Muscle layer of colon (tissue), 2 donors: Measurements from ENCODE around the gene UBR3.

Experiments
- H3K27ac ChIP-seq: one replicate; pipeline ENCODE4 v1.7.0; 2013; ENCODE audit warnings: low read depth, mild to moderate bottlenecking, low read length, moderate library complexity
- H3K27me3 ChIP-seq, 2 donors: one replicate each; pipeline ENCODE4 v1.7.0; 2013; ENCODE audit warnings: low read length in 2 of 2, mild to moderate bottlenecking in 2 of 2; ENCODE audit not compliant: insufficient read depth in 2 of 2, control insufficient read depth in 1 of 2
- H3K36me3 ChIP-seq: one replicate; pipeline ENCODE4 v1.7.0; 2013; ENCODE audit warnings: mild to moderate bottlenecking, low read length; ENCODE audit not compliant: insufficient read depth
- H3K4me1 ChIP-seq: one replicate; pipeline ENCODE4 v1.7.0; 2013; ENCODE audit warnings: mild to moderate bottlenecking, low read length; ENCODE audit not compliant: insufficient read depth
- H3K4me3 ChIP-seq, 2 donors: one replicate each; pipeline ENCODE4 v1.7.0; 2013; ENCODE audit warnings: low read length in 2 of 2, low read depth in 1 of 2, mild to moderate bottlenecking in 1 of 2, moderate library complexity in 1 of 2
- H3K9ac ChIP-seq: one replicate; pipeline ENCODE4 v1.7.0; 2013; ENCODE audit warnings: low read length
- H3K9me3 ChIP-seq: one replicate; pipeline ENCODE4 v1.7.0; 2013; ENCODE audit warnings: mild to moderate bottlenecking, low read length
- donor health status: abdominal sarcoma.
- donor health status: Adenocarcinoma of cecum.

UBR3 gene

DNA sequence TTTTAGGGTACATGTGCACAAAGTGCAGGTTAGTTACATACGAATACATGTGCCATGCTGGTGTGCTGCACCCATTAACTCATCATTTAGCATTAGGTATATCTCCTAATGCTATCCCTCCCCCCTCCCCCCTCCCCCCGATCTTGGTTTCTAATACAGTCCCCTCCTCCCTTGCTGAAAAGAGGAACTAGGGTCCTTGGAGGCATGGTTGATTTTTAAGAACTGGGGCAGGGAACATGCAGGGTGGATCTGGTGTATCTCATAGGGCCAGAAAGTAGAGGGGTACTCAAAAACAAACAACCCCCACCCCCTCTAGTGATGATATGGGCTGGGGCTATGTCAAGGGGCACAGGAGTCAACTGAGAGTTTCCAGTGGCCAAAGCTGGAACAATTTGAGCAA lies 153.4 kb downstream of the UBR3 start:
- no peaks in the 10 kb centered on the region for H3K27me3 ChIP-seq
- H3K4me1 ChIP-seq = no peaks in the 10 kb centered on the region
- H3K36me3 ChIP-seq = peaks cover 19% of the 10 kb centered on the region
- peaks cover 3% of the 10 kb centered on the region for H3K9me3 ChIP-seq
- no peak overlapping the region for H3K4me3 ChIP-seq
- no peak overlapping the region for H3K27ac ChIP-seq
- H3K9ac ChIP-seq = no peak overlapping the region

DNA sequence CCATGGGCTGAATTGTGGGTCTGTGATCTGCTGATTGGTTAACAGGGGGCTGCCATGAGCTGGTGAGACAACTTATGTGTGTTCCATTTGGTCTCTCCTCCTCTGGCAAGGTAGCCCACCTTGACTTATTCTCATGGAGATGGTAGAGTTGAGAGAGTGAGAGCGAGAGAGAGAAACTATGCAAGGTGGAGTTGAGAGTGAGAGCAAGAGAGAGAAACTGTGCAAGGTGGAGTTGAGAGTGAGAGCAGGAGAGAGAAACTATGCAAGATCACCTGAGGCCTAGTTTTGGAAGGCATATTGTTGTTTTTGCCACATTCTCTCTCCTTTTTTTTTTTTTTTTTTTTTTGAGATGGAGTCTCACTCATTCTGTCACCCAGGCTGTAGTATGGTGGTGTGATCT lies 155.7 kb downstream of the UBR3 start:
- no peaks in the 10 kb centered on the region for H3K4me1 ChIP-seq
- H3K4me3 ChIP-seq = no peak overlapping the region
- no peaks in the 10 kb centered on the region for H3K27me3 ChIP-seq
- peaks cover 12% of the 10 kb centered on the region for H3K36me3 ChIP-seq
- H3K27ac ChIP-seq = no peak overlapping the region
- H3K9me3 ChIP-seq = no peaks in the 10 kb centered on the region
- no peak overlapping the region for H3K9ac ChIP-seq

DNA sequence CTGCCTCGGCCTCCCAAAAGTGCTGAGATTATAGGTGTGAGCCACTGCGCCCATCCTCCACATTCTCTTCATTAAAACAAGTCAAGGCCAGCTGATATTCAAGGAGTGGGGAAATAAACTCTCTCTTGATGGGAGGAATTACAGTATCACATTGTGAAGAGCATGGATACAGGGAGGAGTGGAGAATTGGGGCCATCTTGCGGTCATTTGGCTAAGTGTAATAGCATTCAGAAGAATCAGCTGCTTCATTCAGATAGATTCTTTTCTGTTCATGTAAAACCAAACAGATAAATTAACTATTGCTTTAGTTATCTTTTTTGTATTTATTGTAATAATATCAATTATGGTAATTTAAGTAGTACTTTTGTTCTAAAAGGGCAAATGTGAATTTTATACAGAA lies 156.3 kb downstream of the UBR3 start:
- Histone ChIP-seq H3K4me3 (no peak overlapping the region), H3K27ac (no peak overlapping the region), H3K27me3 (no peaks in the 10 kb centered on the region), H3K9me3 (no peaks in the 10 kb centered on the region), H3K9ac (no peak overlapping the region), H3K36me3 (peaks cover 6% of the 10 kb centered on the region), H3K4me1 (no peaks in the 10 kb centered on the region)

DNA sequence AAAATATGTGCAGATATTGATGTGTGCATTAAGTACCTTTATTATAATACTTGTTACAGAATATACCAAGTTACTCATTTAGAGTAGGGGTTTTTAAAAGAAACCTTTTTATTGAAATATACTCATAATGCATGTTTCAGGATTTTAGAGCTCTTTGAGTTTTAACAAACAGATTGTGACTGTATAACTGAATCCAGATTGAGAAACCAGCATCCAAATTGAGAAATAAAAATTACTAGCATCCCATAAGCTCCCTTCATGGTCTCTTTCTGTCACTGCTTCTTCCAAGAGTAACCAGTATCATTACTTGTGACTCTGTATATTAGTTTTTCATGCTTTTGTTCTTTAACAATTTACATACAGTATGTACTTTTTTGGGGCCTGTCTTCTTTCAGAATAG lies 156.9 kb downstream of the UBR3 start:
- no peak overlapping the region for H3K27ac ChIP-seq
- no peaks in the 10 kb centered on the region for H3K36me3 ChIP-seq
- H3K27me3 ChIP-seq = no peaks in the 10 kb centered on the region
- no peaks in the 10 kb centered on the region for H3K9me3 ChIP-seq
- no peaks in the 10 kb centered on the region for H3K4me1 ChIP-seq
- H3K9ac ChIP-seq = no peak overlapping the region
- no peak overlapping the region for H3K4me3 ChIP-seq

DNA sequence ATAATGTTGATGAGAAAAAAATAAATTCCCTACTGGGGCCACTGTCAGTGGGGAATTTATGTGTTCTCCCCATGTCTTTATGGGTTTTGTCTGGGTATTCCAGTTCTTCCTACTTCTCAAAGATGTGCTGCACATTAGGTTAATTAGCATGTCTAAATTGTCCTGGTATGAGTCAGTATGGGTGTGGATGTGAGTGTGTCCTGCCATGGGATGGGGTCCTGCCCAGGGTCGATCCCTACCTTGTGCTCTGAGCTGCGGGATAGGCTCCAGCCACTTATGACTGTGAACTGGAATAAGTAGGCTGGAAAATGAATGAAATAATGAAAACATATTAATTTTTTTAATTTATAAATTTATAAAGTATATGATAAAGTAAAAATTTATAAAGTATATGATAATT lies 167.5 kb downstream of the UBR3 start:
- Histone ChIP-seq H3K36me3 (no peaks in the 10 kb centered on the region), H3K4me1 (no peaks in the 10 kb centered on the region), H3K4me3 (no peak overlapping the region), H3K27me3 (no peaks in the 10 kb centered on the region), H3K9me3 (no peaks in the 10 kb centered on the region), H3K9ac (no peak overlapping the region), H3K27ac (no peak overlapping the region)

DNA sequence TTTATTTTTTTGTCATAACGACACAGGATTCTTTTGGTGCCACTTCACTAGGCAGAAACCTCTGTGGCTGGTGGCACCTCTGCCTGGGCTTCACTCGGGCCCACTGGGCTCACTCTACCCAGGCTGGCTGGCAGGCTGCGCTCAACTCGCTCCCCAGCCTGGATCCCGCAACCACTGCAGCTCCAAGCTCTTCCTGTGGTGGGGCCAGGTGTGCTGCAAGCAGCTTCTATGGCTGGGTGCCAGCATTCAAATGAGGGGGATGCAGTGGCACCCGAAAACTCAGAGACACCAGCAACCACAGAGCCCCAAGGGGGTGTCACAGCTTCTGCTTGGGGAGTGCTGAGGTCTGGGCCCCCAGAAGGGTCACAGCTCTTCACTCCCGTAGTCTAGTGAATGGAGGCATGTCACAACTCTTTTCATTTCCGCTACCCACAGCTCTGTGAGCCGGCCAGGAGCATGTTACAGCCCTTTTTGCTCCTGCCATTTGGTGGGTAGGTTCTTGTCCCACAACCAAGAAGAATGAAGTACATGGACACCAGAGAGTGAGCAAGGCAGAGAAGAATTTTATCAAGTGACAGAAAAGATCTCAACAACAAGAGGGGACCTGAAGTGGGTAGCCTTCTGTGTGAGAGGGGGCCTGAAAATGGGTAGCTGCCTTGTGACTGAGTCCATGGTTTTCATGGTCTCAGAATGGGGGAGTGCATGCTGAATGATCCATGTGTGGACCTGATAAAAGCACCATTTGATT lies 170.1 kb downstream of the UBR3 start:
- Histone ChIP-seq H3K27me3 (no peaks in the 10 kb centered on the region), H3K4me1 (no peaks in the 10 kb centered on the region), H3K27ac (no peak overlapping the region), H3K9me3 (no peaks in the 10 kb centered on the region), H3K4me3 (no peak overlapping the region), H3K9ac (no peak overlapping the region), H3K36me3 (peaks cover 3% of the 10 kb centered on the region)

DNA sequence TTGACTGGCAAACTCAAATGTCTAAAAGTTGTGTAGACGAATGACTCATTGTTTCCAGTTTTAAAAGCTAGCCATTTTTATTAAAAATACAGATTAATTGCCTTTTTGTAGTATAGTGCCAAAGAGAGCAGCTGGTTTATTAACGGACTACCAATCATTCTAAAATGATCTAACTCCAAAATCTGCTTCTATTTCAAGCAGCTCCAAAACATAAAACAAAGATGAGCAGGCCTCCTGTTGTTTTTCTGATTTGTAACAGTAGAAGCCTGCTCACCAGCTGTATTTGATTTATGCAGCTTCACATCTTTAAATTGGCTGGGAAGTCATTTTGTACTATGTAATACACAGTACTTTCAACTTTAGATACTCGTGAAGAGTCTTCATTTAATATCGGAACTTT lies 171.8 kb downstream of the UBR3 start:
- Histone ChIP-seq H3K27me3 (no peaks in the 10 kb centered on the region), H3K36me3 (peaks cover 16% of the 10 kb centered on the region), H3K27ac (no peak overlapping the region), H3K9ac (no peak overlapping the region), H3K4me3 (no peak overlapping the region), H3K9me3 (no peaks in the 10 kb centered on the region), H3K4me1 (no peaks in the 10 kb centered on the region)

DNA sequence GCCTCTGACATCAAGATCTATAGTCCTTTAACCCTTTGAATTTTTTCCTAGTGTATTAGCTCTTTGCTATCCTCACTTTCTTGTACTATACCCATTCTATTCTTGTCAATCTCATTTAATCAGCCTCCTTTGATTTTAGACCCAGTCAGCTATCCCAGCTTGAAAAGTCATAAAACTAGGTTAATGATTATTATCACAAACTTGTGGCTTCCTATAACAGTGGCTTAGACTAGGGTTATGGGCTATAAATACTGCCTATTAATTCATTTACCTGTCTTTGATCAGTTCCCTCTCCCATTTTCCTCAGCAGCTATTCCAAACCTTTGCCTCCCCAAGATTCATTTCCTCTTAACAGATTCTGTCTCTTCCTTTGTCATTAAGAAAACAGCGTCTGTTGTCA lies 174.8 kb downstream of the UBR3 start:
- no peak overlapping the region for H3K27ac ChIP-seq
- no peaks in the 10 kb centered on the region for H3K9me3 ChIP-seq
- no peak overlapping the region for H3K4me3 ChIP-seq
- H3K36me3 ChIP-seq = peaks cover 19% of the 10 kb centered on the region
- no peaks in the 10 kb centered on the region for H3K4me1 ChIP-seq
- no peak overlapping the region for H3K9ac ChIP-seq
- H3K27me3 ChIP-seq = no peaks in the 10 kb centered on the region

DNA sequence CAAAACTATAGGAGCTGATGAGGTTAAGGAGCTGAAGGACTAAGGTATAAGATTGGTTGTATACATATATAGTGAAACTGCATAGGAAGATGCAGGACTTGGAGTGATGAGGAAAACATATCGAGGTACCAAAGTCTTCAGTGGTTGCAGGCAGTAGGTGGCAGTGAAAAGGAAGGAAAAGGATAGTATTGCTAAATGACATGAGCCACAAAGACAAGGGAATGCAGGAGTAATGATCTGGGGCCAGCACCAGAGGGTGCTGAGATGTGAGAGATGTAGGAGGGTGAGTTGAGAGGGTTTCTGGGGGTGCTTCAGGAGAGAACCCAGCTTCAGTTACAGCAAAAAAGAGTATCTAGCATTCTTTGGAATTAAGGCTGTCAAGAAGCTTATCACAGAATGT lies 178.4 kb downstream of the UBR3 start:
- Histone ChIP-seq H3K4me1 (no peaks in the 10 kb centered on the region), H3K9ac (no peak overlapping the region), H3K9me3 (no peaks in the 10 kb centered on the region), H3K27me3 (no peaks in the 10 kb centered on the region), H3K4me3 (no peak overlapping the region), H3K36me3 (peaks cover 20% of the 10 kb centered on the region), H3K27ac (no peak overlapping the region)

DNA sequence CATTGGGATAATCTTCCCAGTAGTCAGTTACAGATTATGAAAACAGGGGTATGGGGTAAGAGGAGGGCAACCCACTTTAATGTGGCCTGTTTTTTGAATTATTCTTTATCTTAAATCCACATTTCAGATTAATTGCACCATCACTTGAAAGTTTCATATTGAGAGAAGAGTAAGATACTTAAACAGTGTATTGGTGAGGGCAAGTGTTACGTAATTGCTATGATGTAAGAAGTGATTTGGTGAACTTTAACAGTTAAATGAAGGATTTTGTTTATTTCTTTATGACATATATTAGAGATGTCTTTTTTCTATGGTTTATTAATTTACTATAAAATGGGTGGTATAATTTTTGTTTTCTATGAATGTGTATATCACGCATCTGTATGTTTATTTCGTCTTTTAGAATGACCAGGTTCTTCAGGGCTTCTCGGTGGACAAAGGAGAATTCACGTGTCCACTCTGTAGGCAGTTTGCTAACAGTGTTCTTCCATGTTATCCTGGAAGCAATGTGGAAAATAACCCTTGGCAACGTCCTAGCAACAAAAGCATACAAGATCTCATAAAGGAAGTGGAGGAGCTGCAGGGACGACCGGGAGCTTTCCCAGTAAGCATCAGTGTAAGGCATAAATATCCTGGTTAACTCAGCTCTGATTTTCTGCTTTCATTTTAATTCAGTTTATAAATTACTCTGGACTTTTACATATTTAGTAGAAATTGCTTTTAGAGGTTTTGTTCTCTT lies 179.5 kb downstream of the UBR3 start:
- no peak overlapping the region for H3K4me3 ChIP-seq
- H3K36me3 ChIP-seq = peaks cover 20% of the 10 kb centered on the region
- H3K9me3 ChIP-seq = no peaks in the 10 kb centered on the region
- H3K9ac ChIP-seq = no peak overlapping the region
- H3K27ac ChIP-seq = no peak overlapping the region
- H3K4me1 ChIP-seq = no peaks in the 10 kb centered on the region
- no peaks in the 10 kb centered on the region for H3K27me3 ChIP-seq

DNA sequence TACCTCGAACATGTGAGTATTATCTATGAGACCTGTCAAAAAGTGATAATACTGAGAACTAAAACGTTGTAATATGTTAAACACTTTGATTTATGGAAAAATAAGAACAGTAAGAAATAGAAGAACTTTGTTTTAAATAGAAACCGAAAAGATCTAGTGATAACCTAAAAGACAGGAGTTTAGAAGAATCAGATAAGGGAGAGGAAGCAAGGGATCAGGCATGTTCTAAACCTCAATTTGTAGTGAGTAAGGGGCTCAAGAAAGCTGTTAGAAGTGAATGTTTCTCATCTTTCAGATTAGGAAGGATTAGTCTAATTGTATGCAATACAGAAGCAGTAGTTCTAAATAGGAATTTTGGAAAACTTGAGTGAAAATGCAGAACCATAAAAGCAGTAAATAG lies 182.0 kb downstream of the UBR3 start:
- Histone ChIP-seq H3K36me3 (peaks cover 3% of the 10 kb centered on the region), H3K27ac (no peak overlapping the region), H3K4me3 (no peak overlapping the region), H3K27me3 (no peaks in the 10 kb centered on the region), H3K9ac (no peak overlapping the region), H3K4me1 (no peaks in the 10 kb centered on the region), H3K9me3 (no peaks in the 10 kb centered on the region)

DNA sequence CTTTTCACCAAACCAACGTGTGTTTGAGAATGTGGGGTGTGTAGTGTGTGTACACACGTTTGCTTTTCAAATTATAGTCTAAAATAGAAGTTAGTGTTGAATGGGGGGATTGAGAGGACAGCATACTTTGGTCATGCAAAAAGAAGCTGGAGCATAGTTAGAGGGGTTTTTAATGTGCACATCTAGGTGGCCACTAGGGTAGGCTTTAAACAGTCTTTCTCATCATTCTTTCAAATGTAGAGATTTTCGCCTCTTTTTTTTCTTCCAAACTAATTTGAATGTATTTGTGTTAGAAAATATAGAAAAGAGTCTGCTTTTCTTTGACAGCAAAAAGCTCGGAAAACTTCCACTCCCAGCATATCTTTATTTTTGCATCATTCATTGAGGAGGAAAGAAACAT lies 185.5 kb downstream of the UBR3 start:
- Histone ChIP-seq H3K4me1 (peaks cover 4% of the 10 kb centered on the region), H3K27ac (no peak overlapping the region), H3K9ac (no peak overlapping the region), H3K36me3 (no peaks in the 10 kb centered on the region), H3K27me3 (no peaks in the 10 kb centered on the region), H3K4me3 (no peak overlapping the region), H3K9me3 (no peaks in the 10 kb centered on the region)
